ENCODE data around the gene MOGAT1. TPM values are rescaled to one million over a fixed set of nuclear protein-coding genes. Genes with fewer than 3 reads are reported as not detected.

The MOGAT1 gene
- total and polyA plus RNA-seq, 2 of the 13 experiments (the other 11 are each of a cell fraction or from before 2014, with no cell fraction given): 0.98 to 4.3 TPM

GRCh38 chr2:222708274-222708710 lies 36.8 kb downstream of the MOGAT1 start (continued):
- TF ChIP-seq, protein P1, sequence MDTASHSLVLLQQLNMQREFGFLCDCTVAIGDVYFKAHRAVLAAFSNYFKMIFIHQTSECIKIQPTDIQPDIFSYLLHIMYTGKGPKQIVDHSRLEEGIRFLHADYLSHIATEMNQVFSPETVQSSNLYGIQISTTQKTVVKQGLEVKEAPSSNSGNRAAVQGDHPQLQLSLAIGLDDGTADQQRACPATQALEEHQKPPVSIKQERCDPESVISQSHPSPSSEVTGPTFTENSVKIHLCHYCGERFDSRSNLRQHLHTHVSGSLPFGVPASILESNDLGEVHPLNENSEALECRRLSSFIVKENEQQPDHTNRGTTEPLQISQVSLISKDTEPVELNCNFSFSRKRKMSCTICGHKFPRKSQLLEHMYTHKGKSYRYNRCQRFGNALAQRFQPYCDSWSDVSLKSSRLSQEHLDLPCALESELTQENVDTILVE (CRISPR knock-in tag; IDR thresholded peaks at IDR 0.05): peak; percentile 70
- TF ChIP-seq RORA (CRISPR knock-in tag; IDR thresholded peaks at IDR 0.05) (no peak), NONO (IDR thresholded peaks at IDR 0.05) (no peak), NONO (CRISPR knock-in tag; conservative IDR thresholded peaks at IDR 0.05) (peak; percentile 33; the same call in 1 of the 2 replicates), TEAD3 (CRISPR knock-in tag; optimal IDR thresholded peaks at IDR 0.05; ENCODE audit: borderline replicate concordance) (peak; percentile 75), SSRP1 (CRISPR knock-in tag; IDR thresholded peaks at IDR 0.05) (no peak), NBN (conservative IDR thresholded peaks at IDR 0.05) (no peak), NKX3-1 (CRISPR knock-in tag; IDR thresholded peaks at IDR 0.05) (no peak), NAIF1 (CRISPR knock-in tag; IDR thresholded peaks at IDR 0.05; ENCODE audit: borderline replicate concordance) (no peak), ZFX (CRISPR knock-in tag; IDR thresholded peaks at IDR 0.05; ENCODE audit: low read depth) (peak; percentile 23; the same call in 1 of the 2 replicates), RFX1 (IDR thresholded peaks at IDR 0.05) (no peak), DNMT1 (CRISPR knock-in tag; IDR thresholded peaks at IDR 0.05) (peak; percentile 18; the same call in 1 of the 2 replicates), GATA4 (IDR thresholded peaks at IDR 0.05; ENCODE audit: borderline replicate concordance, low read depth) (0 out of 2 replicates have a peak, but pooled peaks have one; percentile 7), ZNF407 (CRISPR knock-in tag; IDR thresholded peaks at IDR 0.05; ENCODE audit: not compliant biosample characterization) (no peak), ATM (IDR thresholded peaks at IDR 0.05; ENCODE audit: borderline replicate concordance) (no peak)
- TF ChIP-seq, protein P2, sequence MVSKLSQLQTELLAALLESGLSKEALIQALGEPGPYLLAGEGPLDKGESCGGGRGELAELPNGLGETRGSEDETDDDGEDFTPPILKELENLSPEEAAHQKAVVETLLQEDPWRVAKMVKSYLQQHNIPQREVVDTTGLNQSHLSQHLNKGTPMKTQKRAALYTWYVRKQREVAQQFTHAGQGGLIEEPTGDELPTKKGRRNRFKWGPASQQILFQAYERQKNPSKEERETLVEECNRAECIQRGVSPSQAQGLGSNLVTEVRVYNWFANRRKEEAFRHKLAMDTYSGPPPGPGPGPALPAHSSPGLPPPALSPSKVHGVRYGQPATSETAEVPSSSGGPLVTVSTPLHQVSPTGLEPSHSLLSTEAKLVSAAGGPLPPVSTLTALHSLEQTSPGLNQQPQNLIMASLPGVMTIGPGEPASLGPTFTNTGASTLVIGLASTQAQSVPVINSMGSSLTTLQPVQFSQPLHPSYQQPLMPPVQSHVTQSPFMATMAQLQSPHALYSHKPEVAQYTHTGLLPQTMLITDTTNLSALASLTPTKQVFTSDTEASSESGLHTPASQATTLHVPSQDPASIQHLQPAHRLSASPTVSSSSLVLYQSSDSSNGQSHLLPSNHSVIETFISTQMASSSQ (IDR thresholded peaks at IDR 0.05; ENCODE audit: low read depth): peak; percentile 46; the same call in 1 of the 2 replicates
- TF ChIP-seq, protein P2 (CRISPR knock-in tag; IDR thresholded peaks at IDR 0.05; ENCODE audit: borderline replicate concordance): no peak
- TF ChIP-seq, protein P3, sequence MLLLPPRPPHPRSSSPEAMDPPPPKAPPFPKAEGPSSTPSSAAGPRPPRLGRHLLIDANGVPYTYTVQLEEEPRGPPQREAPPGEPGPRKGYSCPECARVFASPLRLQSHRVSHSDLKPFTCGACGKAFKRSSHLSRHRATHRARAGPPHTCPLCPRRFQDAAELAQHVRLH (CRISPR knock-in tag; IDR thresholded peaks at IDR 0.05; ENCODE audit: borderline replicate concordance, low read depth): peak; percentile 84; the same call in 1 of the 2 replicates

All from HepG2 (cell line).